Skeletal muscle satellite cell (primary cell): ENCODE results near the gene SLC22A31.

Source experiments
- H3K27me3 ChIP-seq: 2 replicates; pipeline ENCODE4 v1.7.0; 2013; ENCODE audit warnings: low read length; ENCODE audit not compliant: control insufficient read depth, insufficient read depth
- H3K36me3 ChIP-seq: 2 replicates; pipeline ENCODE4 v1.7.0; 2013; ENCODE audit warnings: mild to moderate bottlenecking, control low read depth, low read length; ENCODE audit not compliant: insufficient read depth
- H3K4me1 ChIP-seq: 2 replicates; pipeline ENCODE4 v1.7.0; 2013; ENCODE audit warnings: low read length; ENCODE audit not compliant: control insufficient read depth, insufficient read depth
- H3K4me2 ChIP-seq: 2 replicates; pipeline ENCODE4 v1.7.0; 2013; ENCODE audit warnings: mild to moderate bottlenecking, low read length
- H3K4me3 ChIP-seq: 2 replicates; pipeline ENCODE4 v1.7.0; 2013; ENCODE audit warnings: low read length
- H3K9ac ChIP-seq: 2 replicates; pipeline ENCODE4 v1.7.0; 2013; ENCODE audit warnings: mild to moderate bottlenecking, low read depth, low read length, moderate library complexity
- H3K9me3 ChIP-seq: replicated peaks from 2 replicates; pipeline ENCODE4 v1.7.0; 2013; ENCODE audit warnings: mild to moderate bottlenecking, control low read depth, low read length

Gene SLC22A31

DNA sequence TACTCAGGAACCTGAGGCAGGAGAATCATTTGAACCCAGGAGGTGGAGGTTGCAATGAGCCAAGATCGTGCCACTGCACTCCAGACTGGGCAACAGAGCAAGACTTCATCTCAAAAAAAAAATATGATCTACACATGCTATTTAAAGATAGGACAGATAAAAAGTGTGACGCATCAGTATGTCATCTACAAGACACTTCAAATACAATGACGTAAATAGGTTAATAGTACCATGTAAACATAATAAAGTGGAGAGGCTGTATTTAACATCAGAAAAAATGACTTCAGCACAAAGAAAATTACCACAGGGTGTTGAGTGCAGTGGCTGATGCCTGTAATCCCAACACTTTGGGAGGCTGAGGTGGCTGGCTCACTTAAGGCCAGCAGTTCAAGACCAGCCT lies 37.4 kb upstream of the SLC22A31 start:
- H3K4me2 ChIP-seq: no peak overlapping the region
- H3K4me1 ChIP-seq: peaks cover 2% of the 10 kb centered on the region
- no peak overlapping the region for H3K9ac ChIP-seq
- no peaks in the 10 kb centered on the region for H3K9me3 ChIP-seq
- H3K27me3 ChIP-seq: no peaks in the 10 kb centered on the region
- peaks cover 21% of the 10 kb centered on the region for H3K36me3 ChIP-seq
- H3K4me3 ChIP-seq: no peak overlapping the region

DNA sequence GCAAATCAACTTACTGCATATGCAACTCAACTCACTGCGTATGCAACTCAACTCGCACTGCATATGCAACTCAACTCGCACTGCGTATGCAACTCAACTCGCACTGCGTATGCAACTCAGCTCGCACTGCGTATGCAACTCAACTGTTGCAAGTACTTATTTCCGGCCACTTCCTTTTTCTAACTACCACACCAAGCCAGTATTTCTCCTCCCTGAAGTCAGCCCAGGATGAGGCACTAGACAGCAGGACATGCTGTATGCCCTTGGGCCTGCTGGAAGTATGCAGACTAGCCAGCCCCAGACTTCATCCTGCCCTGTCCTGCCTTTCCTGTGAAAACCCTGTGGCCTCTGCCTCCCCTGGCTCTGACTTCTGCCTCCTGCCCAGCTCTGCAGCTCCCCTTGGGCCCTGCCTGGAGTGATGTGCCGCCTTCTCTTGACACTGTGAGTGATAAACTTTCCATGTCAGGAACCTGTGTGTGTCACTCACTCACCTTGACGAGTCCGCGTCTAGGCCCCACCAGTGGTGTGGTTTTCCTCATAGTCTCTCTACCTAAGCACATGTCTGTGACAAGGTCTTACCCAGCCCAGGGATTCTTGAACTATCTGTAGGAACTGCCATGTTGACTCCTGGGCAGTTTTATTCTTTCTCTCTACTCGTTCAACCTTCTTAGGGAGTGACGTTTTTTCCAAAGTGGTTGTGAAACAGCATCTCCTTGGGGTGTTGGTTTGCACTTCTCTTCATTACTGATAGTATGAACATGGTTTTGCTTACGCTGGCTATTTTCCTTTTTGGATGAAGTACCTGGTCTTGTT lies 33.5 kb upstream of the SLC22A31 start:
- no peaks in the 10 kb centered on the region for H3K27me3 ChIP-seq
- no peak overlapping the region for H3K4me3 ChIP-seq
- H3K9ac ChIP-seq: no peak overlapping the region
- peaks cover 58% of the 10 kb centered on the region for H3K36me3 ChIP-seq
- H3K4me1 ChIP-seq: no peaks in the 10 kb centered on the region
- H3K9me3 ChIP-seq: no peaks in the 10 kb centered on the region
- no peak overlapping the region for H3K4me2 ChIP-seq

DNA sequence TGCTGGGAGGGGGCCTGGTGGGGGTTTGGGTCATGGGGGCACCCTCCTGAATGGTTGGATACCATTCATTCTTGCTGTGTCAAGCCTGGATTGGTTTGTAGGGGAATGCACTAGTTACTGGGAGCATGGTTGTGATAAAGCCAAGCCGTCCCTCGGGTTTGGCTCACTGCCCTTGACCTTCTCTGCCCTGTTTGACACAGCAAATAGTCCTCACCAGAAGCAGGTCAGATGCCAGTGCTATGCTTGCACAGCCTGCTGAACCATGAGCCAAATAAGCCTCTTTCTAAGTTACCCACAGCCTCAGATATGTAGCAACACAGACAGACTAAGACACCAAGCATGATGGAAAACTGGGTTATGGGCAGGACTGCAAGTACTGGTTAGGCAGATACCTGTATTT lies 31.8 kb upstream of the SLC22A31 start:
- H3K36me3 ChIP-seq: peaks cover 76% of the 10 kb centered on the region
- no peaks in the 10 kb centered on the region for H3K4me1 ChIP-seq
- peaks cover 15% of the 10 kb centered on the region for H3K9me3 ChIP-seq
- no peak overlapping the region for H3K9ac ChIP-seq
- no peaks in the 10 kb centered on the region for H3K27me3 ChIP-seq
- H3K4me2 ChIP-seq: no peak overlapping the region
- H3K4me3 ChIP-seq: no peak overlapping the region

DNA sequence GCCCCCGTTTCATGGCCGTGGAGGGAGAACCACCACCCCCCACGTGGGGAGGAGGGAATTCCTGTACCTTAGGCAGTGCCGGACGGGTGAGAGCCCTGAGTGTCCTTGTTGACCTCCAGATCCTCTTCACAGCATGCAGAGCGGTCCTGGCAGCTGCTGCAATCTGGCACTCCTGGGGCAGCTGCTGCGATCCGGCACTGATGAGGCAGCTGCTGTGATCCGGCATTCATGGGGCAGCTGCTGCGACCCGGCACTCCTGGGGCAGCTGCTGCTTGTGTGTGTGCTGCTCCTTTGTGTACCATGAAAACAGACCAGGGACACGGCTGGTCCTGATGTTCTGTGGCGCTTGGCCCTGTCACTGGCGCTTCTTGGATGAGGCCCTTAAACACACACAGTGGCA lies 29.9 kb upstream of the SLC22A31 start:
- H3K4me1 ChIP-seq: no peaks in the 10 kb centered on the region
- H3K4me3 ChIP-seq: no peak overlapping the region
- peaks cover 23% of the 10 kb centered on the region for H3K9me3 ChIP-seq
- no peak overlapping the region for H3K4me2 ChIP-seq
- no peaks in the 10 kb centered on the region for H3K27me3 ChIP-seq
- peak overlapping the region; percentile 23 for H3K9ac ChIP-seq
- peaks cover 93% of the 10 kb centered on the region for H3K36me3 ChIP-seq

DNA sequence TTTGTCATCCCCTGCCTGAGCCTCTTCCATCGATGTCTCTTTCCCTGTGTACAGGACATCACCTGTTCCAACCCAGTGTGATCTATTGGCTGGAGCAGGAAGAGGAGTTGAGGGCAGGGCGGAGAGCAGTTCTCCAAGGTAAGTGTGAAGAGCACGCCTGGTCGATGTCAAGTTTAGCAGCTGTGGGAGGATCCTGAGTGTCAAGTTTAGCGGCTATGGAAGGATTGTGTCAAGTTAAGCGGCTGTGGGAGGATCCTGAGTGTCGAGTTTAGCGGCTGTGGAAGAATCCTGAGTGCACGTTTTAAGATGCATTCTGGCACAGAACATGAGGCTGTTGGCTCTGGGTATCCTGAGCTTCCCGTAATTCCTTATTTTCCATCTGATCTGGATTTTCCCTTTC lies 24.3 kb upstream of the SLC22A31 start:
- Histone ChIP-seq H3K36me3 (peaks cover 82% of the 10 kb centered on the region), H3K27me3 (no peaks in the 10 kb centered on the region), H3K9me3 (peaks cover 23% of the 10 kb centered on the region), H3K4me1 (no peaks in the 10 kb centered on the region), H3K4me3 (no peak overlapping the region), H3K4me2 (no peak overlapping the region), H3K9ac (no peak overlapping the region)

DNA sequence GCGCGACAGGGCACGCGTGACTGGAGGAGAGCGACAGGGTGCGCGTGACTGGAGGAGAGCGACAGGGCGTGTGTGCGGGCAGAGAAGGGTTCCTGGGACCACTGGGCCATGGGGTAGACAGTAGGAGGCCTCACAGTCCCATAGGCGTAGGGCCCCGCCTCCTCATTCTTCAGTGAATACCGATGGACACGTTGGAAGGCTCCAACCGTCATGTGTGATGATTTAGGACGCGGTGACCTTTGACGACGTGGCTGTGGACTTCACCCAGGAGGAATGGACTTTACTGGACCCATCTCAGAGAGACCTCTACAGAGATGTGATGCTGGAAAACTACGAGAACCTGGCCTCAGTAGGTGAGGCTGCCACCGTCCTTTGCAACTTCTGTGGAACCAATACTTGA lies 22.6 kb upstream of the SLC22A31 start:
- peaks cover 16% of the 10 kb centered on the region for H3K9me3 ChIP-seq
- H3K4me1 ChIP-seq: no peaks in the 10 kb centered on the region
- peaks cover 71% of the 10 kb centered on the region for H3K36me3 ChIP-seq
- H3K27me3 ChIP-seq: no peaks in the 10 kb centered on the region
- H3K4me3 ChIP-seq: no peak overlapping the region
- no peak overlapping the region for H3K4me2 ChIP-seq
- no peak overlapping the region for H3K9ac ChIP-seq

DNA sequence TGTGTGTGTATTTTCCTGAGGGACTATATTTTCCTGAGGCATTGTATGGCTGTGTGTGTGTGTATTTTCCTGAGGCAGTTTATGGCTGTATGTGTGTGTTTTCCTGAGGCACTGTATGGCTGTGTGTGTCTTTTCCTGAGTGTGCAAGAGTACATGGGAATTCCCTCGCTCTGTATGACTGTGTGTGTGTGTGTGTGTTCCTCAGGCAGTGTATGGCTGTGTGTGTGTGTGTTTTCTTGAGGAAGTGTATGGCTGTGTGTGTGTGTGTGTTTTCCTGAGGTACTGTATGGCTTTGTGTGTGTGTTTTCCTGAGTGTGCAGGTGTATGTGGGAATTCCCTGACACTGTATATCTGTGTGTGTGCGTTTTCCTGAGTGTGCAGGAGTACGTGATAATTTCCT lies 21.3 kb upstream of the SLC22A31 start:
- no peak overlapping the region for H3K9ac ChIP-seq
- peaks cover 58% of the 10 kb centered on the region for H3K36me3 ChIP-seq
- no peaks in the 10 kb centered on the region for H3K27me3 ChIP-seq
- peaks cover 5% of the 10 kb centered on the region for H3K4me1 ChIP-seq
- peaks cover 3% of the 10 kb centered on the region for H3K9me3 ChIP-seq
- no peak overlapping the region for H3K4me3 ChIP-seq
- no peak overlapping the region for H3K4me2 ChIP-seq

DNA sequence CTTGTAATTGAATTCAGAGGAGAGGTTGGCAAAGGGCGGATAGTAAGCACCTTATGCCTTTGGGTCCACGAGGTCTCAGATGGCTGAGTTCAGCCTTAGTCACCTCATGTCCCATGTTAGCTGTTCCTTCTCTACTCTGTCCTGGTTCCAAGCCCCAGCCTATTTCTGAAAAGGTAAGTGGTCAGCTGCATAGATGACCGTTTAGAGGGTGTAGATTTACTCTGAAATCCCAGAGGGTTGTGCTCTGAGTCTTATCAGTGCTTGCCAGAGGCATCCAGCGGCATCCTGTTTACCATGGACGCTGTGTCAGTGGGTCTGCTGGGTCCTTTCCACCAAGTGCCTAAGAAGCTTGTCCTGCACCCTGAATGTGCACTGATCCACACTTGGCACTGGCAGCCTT lies 19.0 kb upstream of the SLC22A31 start:
- H3K4me1 ChIP-seq: peaks cover 10% of the 10 kb centered on the region
- no peaks in the 10 kb centered on the region for H3K27me3 ChIP-seq
- H3K9ac ChIP-seq: no peak overlapping the region
- H3K4me2 ChIP-seq: no peak overlapping the region
- peaks cover 37% of the 10 kb centered on the region for H3K36me3 ChIP-seq
- H3K9me3 ChIP-seq: no peaks in the 10 kb centered on the region
- H3K4me3 ChIP-seq: no peak overlapping the region

DNA sequence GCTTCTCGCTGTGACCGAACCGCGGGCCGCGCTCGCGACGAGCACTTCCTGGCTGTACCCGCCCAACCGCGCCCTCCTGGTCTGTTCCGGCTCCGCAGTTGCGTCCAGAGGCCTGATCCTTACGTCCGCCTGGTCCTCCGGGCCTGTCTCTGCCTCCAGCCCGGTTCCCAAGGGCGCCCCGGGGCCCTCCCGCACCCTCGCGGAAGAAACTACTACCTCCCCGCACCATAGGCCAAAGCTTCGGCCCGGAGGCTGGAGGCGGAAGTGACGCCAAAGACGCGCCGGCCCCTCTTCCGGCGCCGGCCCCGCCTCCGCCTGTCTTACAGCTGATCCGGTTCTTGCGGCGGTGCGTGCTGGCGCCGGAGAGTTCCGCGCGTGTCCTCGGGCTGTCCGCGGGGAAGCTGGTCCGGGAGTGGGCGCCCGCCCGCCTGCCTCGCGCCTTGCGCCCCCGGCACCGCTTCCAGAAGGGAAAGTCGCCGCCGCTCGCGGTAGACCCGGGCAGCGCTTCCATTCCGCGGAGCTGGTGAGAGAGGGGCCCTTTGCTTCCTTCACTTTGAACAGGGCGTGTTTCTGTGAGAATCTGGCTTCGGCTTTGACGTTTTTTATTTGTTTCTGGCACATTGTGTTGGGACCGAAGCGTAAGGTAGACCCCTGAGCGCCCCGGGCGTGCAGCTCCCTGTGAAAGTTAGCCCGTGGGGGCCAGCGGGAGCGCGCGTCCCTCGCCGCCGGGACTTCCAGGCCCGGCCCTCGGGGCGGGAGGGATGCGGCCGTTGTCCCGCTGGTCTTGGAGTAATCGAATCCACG lies 17.3 kb upstream of the SLC22A31 start, which contains the start of gene ZNF778:
TSS of gene ZNF778 (plus strand) at position 316 of the 804 bp plus-strand sequence. CDS start 3,425 bp downstream, outside the sequence.
- peak within 1 kb of the TSS; percentile 99 for H3K9ac ChIP-seq
- H3K4me1 ChIP-seq: peaks cover 10% of the 10 kb centered on the region
- peak within 1 kb of the TSS; percentile 91 for H3K4me2 ChIP-seq
- H3K4me3 ChIP-seq: peak within 1 kb of the TSS; percentile 99
- no peaks in the 10 kb centered on the region for H3K9me3 ChIP-seq
- H3K36me3 ChIP-seq: peaks cover 26% of the 10 kb centered on the region
- H3K27me3 ChIP-seq: no peaks in the 10 kb centered on the region

DNA sequence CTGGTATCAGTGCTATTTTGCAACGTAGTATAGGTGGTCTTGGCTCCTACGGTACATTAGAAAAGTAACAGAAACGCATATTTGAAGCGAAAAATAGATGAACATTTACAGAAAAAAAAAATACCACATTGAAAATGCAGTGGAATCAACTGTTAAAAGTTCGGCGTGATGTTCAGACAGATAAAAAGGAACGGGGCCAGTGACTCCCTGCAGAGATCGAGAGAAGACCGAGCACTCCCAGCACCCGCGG lies 16.7 kb upstream of the SLC22A31 start:
- peak overlapping the region; percentile 91 for H3K4me2 ChIP-seq
- no peaks in the 10 kb centered on the region for H3K9me3 ChIP-seq
- peak overlapping the region; percentile 99 for H3K9ac ChIP-seq
- H3K4me1 ChIP-seq: peaks cover 10% of the 10 kb centered on the region
- H3K36me3 ChIP-seq: peaks cover 21% of the 10 kb centered on the region
- H3K4me3 ChIP-seq: peak overlapping the region; percentile 99
- no peaks in the 10 kb centered on the region for H3K27me3 ChIP-seq

DNA sequence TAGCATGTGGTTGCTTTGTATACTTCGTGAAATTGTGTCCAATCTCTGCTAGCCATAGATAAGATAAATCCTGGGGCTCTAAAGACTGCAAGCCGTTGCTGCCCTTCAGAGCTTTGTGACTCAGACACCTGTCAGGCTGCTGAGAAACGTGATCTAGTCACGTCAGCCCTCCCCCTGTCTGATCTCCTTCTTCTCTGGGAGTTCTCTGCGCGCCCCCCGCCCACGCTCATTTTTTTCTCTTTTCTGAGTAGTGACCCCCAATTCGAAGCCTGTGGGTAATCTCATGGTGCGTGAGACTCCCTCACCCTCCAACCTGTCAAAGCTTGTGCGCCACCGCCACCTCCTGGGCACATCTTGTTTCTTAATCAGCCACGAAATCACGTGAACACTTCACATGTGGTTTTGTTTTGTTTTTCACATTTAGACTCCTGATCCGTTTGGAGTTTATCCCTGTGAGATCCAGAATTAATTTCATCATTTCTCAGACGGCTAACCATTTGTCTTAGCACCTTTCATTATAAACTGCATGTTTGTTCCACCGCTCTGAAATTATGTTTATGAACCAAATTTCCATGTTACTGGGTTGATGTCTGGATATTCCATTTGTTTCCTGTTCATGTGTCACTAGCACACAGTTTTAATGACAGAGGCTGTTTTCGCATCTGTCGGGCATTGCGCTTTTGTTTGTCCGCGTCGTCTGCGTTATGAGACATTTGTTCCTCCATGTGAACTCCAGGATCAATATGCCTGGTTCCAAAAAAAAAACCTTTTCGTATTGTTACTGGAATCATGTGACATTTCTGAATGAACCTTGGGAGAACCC lies 16.2 kb upstream of the SLC22A31 start:
- H3K27me3 ChIP-seq: no peaks in the 10 kb centered on the region
- H3K4me3 ChIP-seq: peak overlapping the region; percentile 99
- peak overlapping the region; percentile 99 for H3K9ac ChIP-seq
- H3K9me3 ChIP-seq: no peaks in the 10 kb centered on the region
- H3K4me1 ChIP-seq: peaks cover 10% of the 10 kb centered on the region
- peak overlapping the region; percentile 91 for H3K4me2 ChIP-seq
- H3K36me3 ChIP-seq: peaks cover 16% of the 10 kb centered on the region
